Endothelial cell of umbilical vein (primary cell): ENCODE measurements around the gene ERBB2.

Experiments used
- CTCF ChIP-seq, 2 donors: IDR thresholded peaks; 1 replicate in 1 of 2; 2 replicates in 1 of 2; pipeline ENCODE4 v1.5.1; 2011; ENCODE audit warnings: low read length in 2 of 2, mild to moderate bottlenecking in 2 of 2, moderate library complexity in 2 of 2, control low read depth in 1 of 2, inconsistent platforms in 1 of 2, low read depth in 1 of 2; ENCODE audit not compliant: insufficient read depth in 1 of 2; ENCODE audit errors: extremely low read depth in 1 of 2
- FOS ChIP-seq: IDR thresholded peaks from 2 replicates; pipeline ENCODE4 v1.6.1; 2011; ENCODE audit warnings: mild to moderate bottlenecking, low read length, moderate library complexity, borderline replicate concordance; ENCODE audit not compliant: insufficient read depth
- JUN ChIP-seq: IDR thresholded peaks from 2 replicates; pipeline ENCODE4 v1.6.1; 2011; ENCODE audit warnings: borderline replicate concordance, low read depth; ENCODE audit not compliant: insufficient read length, insufficient read depth
- POLR2A ChIP-seq: IDR thresholded peaks from 2 replicates; pipeline ENCODE4 v1.6.1; 2012; ENCODE audit warnings: low read depth, mild to moderate bottlenecking, control low read depth, low read length

DNA sequence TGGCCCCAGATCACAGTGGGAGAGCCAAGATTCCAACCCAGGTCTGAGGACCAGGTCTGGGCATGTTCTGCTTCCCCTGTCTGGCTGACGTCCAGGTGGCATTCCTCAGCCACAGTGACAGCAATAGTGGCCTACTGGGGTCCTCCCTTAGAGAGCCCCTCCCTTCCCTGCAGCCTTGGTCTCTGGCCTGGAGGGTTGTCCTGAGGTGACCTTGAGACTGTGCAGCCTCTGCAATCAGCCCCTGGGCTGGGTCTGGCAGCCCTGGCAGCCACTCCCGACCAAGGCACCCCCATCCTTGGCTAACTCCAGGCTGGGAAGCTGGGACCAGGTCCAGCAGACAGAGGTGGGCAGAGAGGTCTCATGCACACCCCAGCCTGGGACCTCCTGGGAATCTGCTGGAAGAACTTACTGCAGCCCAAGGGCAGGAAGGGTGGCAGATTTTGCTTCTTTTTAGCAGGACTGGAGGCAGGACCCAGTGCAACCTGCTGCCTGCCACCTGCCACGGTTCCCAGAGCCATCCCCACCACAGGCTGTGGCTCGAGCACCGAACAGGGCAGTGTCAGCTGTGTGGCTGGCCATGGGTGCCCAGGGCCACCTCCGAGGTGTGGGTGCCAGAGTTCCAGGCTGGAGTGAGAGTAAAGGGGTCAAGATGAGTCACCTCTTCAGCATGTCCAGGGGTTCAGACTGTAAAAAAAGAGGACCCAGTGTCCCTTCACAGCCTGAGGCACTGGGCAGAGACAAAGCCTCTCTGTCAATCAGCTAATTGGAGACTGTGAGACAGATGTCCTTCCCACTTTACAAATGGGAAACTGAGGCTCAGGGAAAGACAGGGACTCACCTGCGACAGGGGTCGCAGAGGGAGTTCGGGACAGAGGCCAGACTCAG, 50.5 kb downstream of the ERBB2 start:
- no peak for TF ChIP-seq CTCF (IDR thresholded peaks at IDR 0.05; ENCODE audit: extremely low read depth in 1 of 2, insufficient read depth in 1 of 2, low read depth in 1 of 2, low read length in 2 of 2)
- TF ChIP-seq POLR2A = no peak
- no peak for TF ChIP-seq JUN
- TF ChIP-seq FOS = no peak
